A549 (cell line): ENCODE data around the gene TMEM117. TPM values are rescaled to one million over a fixed set of nuclear protein-coding genes. Genes with fewer than 3 reads are reported as not detected.

Source experiments
- ATAC-seq, 2 experiments: fragments of 200-7000 bp in 1 of 2; fragments of >200 bp in 1 of 2; cut with Nextera tagmentation in 1 of 2; cut with Tn5 transposase in 1 of 2; 3 replicates each; pipeline versions ENCODE4 v1.8.0 to v1.9.1; 2018 to 2020; ENCODE audit warnings: mild to moderate bottlenecking in 1 of 2, moderate library complexity in 1 of 2
- CTCF ChIA-PET: fragments of 300-600 bp; sonication (Branson Sonifier 250); formaldehyde crosslinking; extraction: SDS; loops from one replicate; lab custom pipeline; 2021; ENCODE audit warnings: antibody characterized with exemption, inconsistent platforms; lab: Yijun Ruan, JAX
- POLR2A ChIA-PET: fragments of 350-600 bp; formaldehyde crosslinking; extraction: SDS; loops from one replicate; lab custom pipeline; 2021; ENCODE audit warnings: antibody characterized with exemption, inconsistent platforms; lab: Yijun Ruan, JAX
- DNase-seq, 2 experiments: peaks; one replicate each; pipeline versions ENCODE4 v3.0.0 to v3.0.0-alpha.2; 2011 to 2016; ENCODE audit warnings: low read depth in 1 of 2, low spot score in 1 of 2
- FAIRE-seq: peaks from 2 replicates; lab custom pipeline; 2011; peaks lifted over from hg19 to GRCh38; lab: Jason Lieb, UNC
- H3K27ac ChIP-seq, 2 experiments: fragments of >200 bp; sonication (Bioruptor Twin); formaldehyde crosslinking; 3 replicates each; pipeline ENCODE4 v1.5.1; 2016 to 2017
- H3K4me1 ChIP-seq: fragments of >200 bp; sonication (Bioruptor Twin); formaldehyde crosslinking; 3 replicates; pipeline ENCODE4 v1.6.1; 2016
- H3K4me2 ChIP-seq: fragments of >200 bp; sonication (Bioruptor Twin); formaldehyde crosslinking; 3 replicates; pipeline ENCODE4 v1.6.1; 2016
- H3K4me3 ChIP-seq: fragments of >200 bp; sonication (Bioruptor Twin); formaldehyde crosslinking; 3 replicates; pipeline ENCODE4 v1.5.1; 2016
- H3K9me3 ChIP-seq: fragments of >200 bp; sonication (Bioruptor Twin); formaldehyde crosslinking; 3 replicates; pipeline ENCODE4 v1.6.1; 2016
- CEBPB ChIP-seq, 2 experiments: fragments of >200 bp in 1 of 2; sonication (Bioruptor Twin) in 1 of 2; formaldehyde crosslinking in 1 of 2; IDR thresholded peaks; 2 replicates each; pipeline ENCODE4 v1.6.1; 2012 to 2016
- EHF ChIP-seq: fragments of 250-450 bp; sonication (Bioruptor Pico); IDR thresholded peaks from 2 replicates; pipeline ENCODE4 v1.5.0; 2020; ENCODE audit warnings: mild to moderate bottlenecking
- FOSL2 ChIP-seq, 2 experiments: fragments of 450-650 bp in 1 of 2; fragments of >200 bp in 1 of 2; sonication (Bioruptor Twin) in 1 of 2; formaldehyde crosslinking; IDR thresholded peaks; 2 replicates each; pipeline versions ENCODE4 v1.5.0 to v1.6.1; 2016 to 2020; ENCODE audit warnings: mild to moderate bottlenecking in 1 of 2, moderate library complexity in 1 of 2
- GATA3 ChIP-seq: IDR thresholded peaks from 2 replicates; pipeline ENCODE4 v1.6.1; 2012; ENCODE audit warnings: borderline replicate concordance
- HDAC2 ChIP-seq: fragments of 200-600 bp; sonication (generic); IDR thresholded peaks from 2 replicates; pipeline ENCODE4 v1.6.1; 2016
- HEYL ChIP-seq: fragments of 250-450 bp; sonication (Bioruptor Pico); IDR thresholded peaks from 2 replicates; pipeline ENCODE4 v1.8.0; 2021; ENCODE audit warnings: mild to moderate bottlenecking, moderate library complexity
- HOXB5 ChIP-seq: fragments of 250-450 bp; sonication (Bioruptor Pico); IDR thresholded peaks from 2 replicates; pipeline ENCODE4 v1.5.0; 2020; ENCODE audit warnings: mild to moderate bottlenecking, moderate library complexity
- JUN ChIP-seq, 2 experiments: fragments of >200 bp; sonication (Bioruptor Twin); formaldehyde crosslinking; IDR thresholded peaks; 2 replicates in 1 of 2; 3 replicates in 1 of 2; pipeline ENCODE4 v1.6.1; 2016 to 2017
- JUNB ChIP-seq: fragments of >200 bp; sonication (Bioruptor Twin); formaldehyde crosslinking; IDR thresholded peaks from 2 replicates; pipeline ENCODE4 v1.6.1; 2016
- MAFK ChIP-seq: fragments of 450-650 bp; IDR thresholded peaks from 2 replicates; pipeline ENCODE4 v1.6.1; 2014; ENCODE audit not compliant: partially characterized antibody
- MAX ChIP-seq: IDR thresholded peaks from 2 replicates; pipeline ENCODE4 v1.6.1; 2012
- NFE2L2 ChIP-seq: fragments of 150-350 bp; conservative IDR thresholded peaks from 2 replicates; pipeline ENCODE4 v1.6.1; 2014; ENCODE audit warnings: low read length
- NR3C1 ChIP-seq: fragments of >200 bp; sonication (Bioruptor Twin); formaldehyde crosslinking; IDR thresholded peaks from 3 replicates; pipeline ENCODE4 v1.6.1; 2017
- POLR2A ChIP-seq: IDR thresholded peaks from 2 replicates; pipeline ENCODE4 v1.6.1; 2012; ENCODE audit warnings: mild to moderate bottlenecking, low read length
- RAD21 ChIP-seq, 2 experiments: fragments of >200 bp in 1 of 2; sonication (Bioruptor Twin) in 1 of 2; formaldehyde crosslinking in 1 of 2; IDR thresholded peaks in 1 of 2; conservative IDR thresholded peaks in 1 of 2; 2 replicates in 1 of 2; 3 replicates in 1 of 2; pipeline ENCODE4 v1.6.1; 2012 to 2018; ENCODE audit warnings: inconsistent platforms in 1 of 2
- RNF2 ChIP-seq: fragments of 200-600 bp; sonication (generic); IDR thresholded peaks from 2 replicates; pipeline ENCODE4 v1.6.1; 2016; ENCODE audit warnings: low read depth, mild to moderate bottlenecking, antibody characterized with exemption, moderate library complexity, borderline replicate concordance
- TFCP2L1 ChIP-seq: fragments of 250-450 bp; sonication (Bioruptor Pico); IDR thresholded peaks from 2 replicates; pipeline ENCODE4 v1.5.0; 2021; ENCODE audit warnings: mild to moderate bottlenecking
- TP53 ChIP-seq: fragments of 250-450 bp; sonication (Bioruptor Pico); IDR thresholded peaks from 2 replicates; pipeline ENCODE4 v1.5.0; 2021; ENCODE audit warnings: mild to moderate bottlenecking, moderate library complexity
- ZC3H11A ChIP-seq: fragments of 450-650 bp; IDR thresholded peaks from 2 replicates; pipeline ENCODE4 v1.6.1; 2014; ENCODE audit warnings: antibody characterized with exemption, mild to moderate bottlenecking
- ZSCAN20 ChIP-seq: fragments of 250-450 bp; sonication (Bioruptor Pico); IDR thresholded peaks from 2 replicates; pipeline ENCODE4 v1.8.0; 2022; ENCODE audit warnings: mild to moderate bottlenecking, moderate library complexity
- WGBS: methylation state at CpG from one replicate; pipeline ENCODE4 v1.1.6; 2017; ENCODE audit errors: missing lambda C conversion rate; 5-methylcytosine and 5-hydroxymethylcytosine counted together
- polyA plus RNA-seq, 4 experiments: library from polyadenylated mRNA; depleted of rRNA in 3 of 4; stranded (reverse); fragments of >200 nt; fragmentation: RNase III in 1 of 4; extraction: RNeasy Plus Mini Kit Qiagen cat#74134 plus additional on column Dnase treatment in 1 of 4; gene quantifications; 2 replicates in 3 of 4; 3 replicates in 1 of 4; pipeline ENCODE4 v1.2.3, GENCODE V29; 2011 to 2017

Gene TMEM117
- polyA plus RNA-seq, 2 of the 4 experiments (the other 2 are of a cell fraction) = 2.1 to 4.6 TPM

- TF ChIP-seq MAX = no peak
These were observed 45.9 kb upstream of the TMEM117 start (continued) for GRCh38 chr12:43789941-43790340.

GRCh38 chr12:43795716-43796280 is 40.1 kb upstream of the TMEM117 start:
- ChIA-PET POLR2A (interaction anchor here (2.6 kb wide), 1 partner anchor 10 kb away, joined by 10 read pairs; the partner anchor contains the start of gene TWF1), CTCF (no interaction called here)
- peak; percentile 45 to 63; a peak in 3 of 6 replicates for ATAC-seq
- TF ChIP-seq MAFK (no peak), ZSCAN20 (no peak), MAX (no peak), JUNB (no peak), NFE2L2 (no peak)
- H3K4me3 ChIP-seq = no peak overlapping the region
- FAIRE-seq = no peak
- 31% methylated on average over 2 of the region's 2 CpGs for WGBS
- peaks cover 13% of the 10 kb centered on the region for H3K4me1 ChIP-seq
- no peaks in the 10 kb centered on the region for H3K9me3 ChIP-seq
- H3K4me2 ChIP-seq = peak overlapping the region; percentile 32
- peak in 1 of 2 experiments; percentile 58 for DNase-seq
- H3K27ac ChIP-seq = no peak overlapping the region

GRCh38 chr12:43797561-43798217 is 38.2 kb upstream of the TMEM117 start:
- peaks cover 13% of the 10 kb centered on the region for H3K4me1 ChIP-seq
- ChIA-PET POLR2A (interaction anchor here (2.6 kb wide), 1 partner anchor 8 kb away, joined by 10 read pairs; the partner anchor contains the start of gene TWF1), CTCF (interaction anchor here (1.7 kb wide), 1 partner anchor 8 kb away, joined by 5 read pairs; the partner anchor contains the start of gene TWF1)
- WGBS = 88% methylated on average over 4 of the region's 4 CpGs
- no peak for DNase-seq
- no peak overlapping the region for H3K4me2 ChIP-seq
- no peak overlapping the region for H3K27ac ChIP-seq
- ATAC-seq = no peak
- no peak for FAIRE-seq
- H3K4me3 ChIP-seq = no peak overlapping the region
- H3K9me3 ChIP-seq = no peaks in the 10 kb centered on the region
- TF ChIP-seq POLR2A (no peak), GATA3 (no peak), HEYL (CRISPR knock-in tag) (no peak), HOXB5 (CRISPR knock-in tag) (no peak), JUN (IDR thresholded peaks at IDR 0.05) (no peak), TP53 (no peak), CEBPB (IDR thresholded peaks at IDR 0.05) (no peak), RNF2 (no peak), NR3C1 (no peak), ZC3H11A (no peak)

GRCh38 chr12:43805149-43805859 is 30.6 kb upstream of the TMEM117 start:
- TF ChIP-seq HOXB5 (CRISPR knock-in tag) (no peak), POLR2A (no peak), EHF (no peak), RAD21 (conservative IDR thresholded peaks at IDR 0.05 in 1 of 2, IDR thresholded peaks at IDR 0.05 in 1 of 2) (no peak), TP53 (no peak), HDAC2 (no peak), TFCP2L1 (no peak), FOSL2 (IDR thresholded peaks at IDR 0.05) (no peak), FOSL2 (CRISPR knock-in tag; IDR thresholded peaks at IDR 0.05) (no peak)
- Histone ChIP-seq H3K4me3 (peak overlapping the region; percentile 85), H3K4me2 (peak overlapping the region; percentile 88), H3K4me1 (peaks cover 22% of the 10 kb centered on the region; the same call in 2 of the 3 replicates), H3K9me3 (no peaks in the 10 kb centered on the region), H3K27ac (peak overlapping the region; percentile 92 to 99)
- ChIA-PET CTCF (interaction anchor here (0.6 to 3.7 kb wide), 10 partner anchors 8 to 154 kb away, joined by 3 to 14 read pairs (median 4); partner anchors contain the start of genes IRAK4 and PUS7L), POLR2A (interaction anchor here (0.7 to 2.8 kb wide), 21 partner anchors 8 to 77 kb away, joined by 3 to 34 read pairs (median 4); partner anchors contain the start of genes IRAK4, PUS7L and TMEM117)
- FAIRE-seq = no peak
- 9% methylated on average over 20 of the region's 20 CpGs for WGBS
- DNase-seq = peak; percentile 5 to 17
- peak; percentile 11 to 31; a peak in 4 of 6 replicates for ATAC-seq
